Hematopoietic multipotent progenitor cell treated with erythropoietin and hydrocortisone succinate and interleukin-3 and kit ligand, for 17 days (in vitro differentiated cells): ENCODE measurements around the gene MSH6.

Experiments used
- DNase-seq: peaks from one replicate; pipeline ENCODE4 v3.0.0-alpha.2; 2015; ENCODE audit warnings: low spot score

The MSH6 gene, protein sequence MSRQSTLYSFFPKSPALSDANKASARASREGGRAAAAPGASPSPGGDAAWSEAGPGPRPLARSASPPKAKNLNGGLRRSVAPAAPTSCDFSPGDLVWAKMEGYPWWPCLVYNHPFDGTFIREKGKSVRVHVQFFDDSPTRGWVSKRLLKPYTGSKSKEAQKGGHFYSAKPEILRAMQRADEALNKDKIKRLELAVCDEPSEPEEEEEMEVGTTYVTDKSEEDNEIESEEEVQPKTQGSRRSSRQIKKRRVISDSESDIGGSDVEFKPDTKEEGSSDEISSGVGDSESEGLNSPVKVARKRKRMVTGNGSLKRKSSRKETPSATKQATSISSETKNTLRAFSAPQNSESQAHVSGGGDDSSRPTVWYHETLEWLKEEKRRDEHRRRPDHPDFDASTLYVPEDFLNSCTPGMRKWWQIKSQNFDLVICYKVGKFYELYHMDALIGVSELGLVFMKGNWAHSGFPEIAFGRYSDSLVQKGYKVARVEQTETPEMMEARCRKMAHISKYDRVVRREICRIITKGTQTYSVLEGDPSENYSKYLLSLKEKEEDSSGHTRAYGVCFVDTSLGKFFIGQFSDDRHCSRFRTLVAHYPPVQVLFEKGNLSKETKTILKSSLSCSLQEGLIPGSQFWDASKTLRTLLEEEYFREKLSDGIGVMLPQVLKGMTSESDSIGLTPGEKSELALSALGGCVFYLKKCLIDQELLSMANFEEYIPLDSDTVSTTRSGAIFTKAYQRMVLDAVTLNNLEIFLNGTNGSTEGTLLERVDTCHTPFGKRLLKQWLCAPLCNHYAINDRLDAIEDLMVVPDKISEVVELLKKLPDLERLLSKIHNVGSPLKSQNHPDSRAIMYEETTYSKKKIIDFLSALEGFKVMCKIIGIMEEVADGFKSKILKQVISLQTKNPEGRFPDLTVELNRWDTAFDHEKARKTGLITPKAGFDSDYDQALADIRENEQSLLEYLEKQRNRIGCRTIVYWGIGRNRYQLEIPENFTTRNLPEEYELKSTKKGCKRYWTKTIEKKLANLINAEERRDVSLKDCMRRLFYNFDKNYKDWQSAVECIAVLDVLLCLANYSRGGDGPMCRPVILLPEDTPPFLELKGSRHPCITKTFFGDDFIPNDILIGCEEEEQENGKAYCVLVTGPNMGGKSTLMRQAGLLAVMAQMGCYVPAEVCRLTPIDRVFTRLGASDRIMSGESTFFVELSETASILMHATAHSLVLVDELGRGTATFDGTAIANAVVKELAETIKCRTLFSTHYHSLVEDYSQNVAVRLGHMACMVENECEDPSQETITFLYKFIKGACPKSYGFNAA (N-terminal part only)

DNA sequence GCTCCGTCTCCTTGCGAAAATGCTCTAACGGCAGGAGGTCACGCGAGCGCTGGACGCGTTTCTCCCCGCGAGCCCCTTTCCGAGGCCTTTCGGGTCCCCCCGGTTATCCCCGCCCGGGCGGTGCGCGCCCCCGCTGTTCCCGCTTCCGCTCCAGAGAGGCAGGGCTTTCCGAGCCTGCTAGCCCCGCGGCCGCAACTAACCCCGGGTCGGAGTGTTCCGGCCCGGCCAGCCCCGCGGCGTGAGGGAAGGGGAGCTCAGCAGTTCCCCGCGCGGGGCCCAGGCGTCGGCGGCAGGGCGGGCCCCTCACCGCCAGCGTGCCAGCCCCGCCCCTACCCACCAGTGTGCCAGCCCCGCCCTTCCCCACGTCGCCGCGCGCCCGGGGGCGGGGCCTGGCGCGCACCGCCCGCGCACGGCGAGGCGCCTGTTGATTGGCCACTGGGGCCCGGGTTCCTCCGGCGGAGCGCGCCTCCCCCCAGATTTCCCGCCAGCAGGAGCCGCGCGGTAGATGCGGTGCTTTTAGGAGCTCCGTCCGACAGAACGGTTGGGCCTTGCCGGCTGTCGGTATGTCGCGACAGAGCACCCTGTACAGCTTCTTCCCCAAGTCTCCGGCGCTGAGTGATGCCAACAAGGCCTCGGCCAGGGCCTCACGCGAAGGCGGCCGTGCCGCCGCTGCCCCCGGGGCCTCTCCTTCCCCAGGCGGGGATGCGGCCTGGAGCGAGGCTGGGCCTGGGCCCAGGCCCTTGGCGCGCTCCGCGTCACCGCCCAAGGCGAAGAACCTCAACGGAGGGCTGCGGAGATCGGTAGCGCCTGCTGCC, at the start of gene MSH6:
Gene MSH6, plus strand, starts transcription at position 475 of the 815 bp plus-strand sequence. Its CDS starts 89 bp downstream, at position 564.
- DNase-seq: peak; percentile 87

- no peak for DNase-seq
These were observed 47.6 kb upstream of the MSH6 start for GRCh38 chr2:47735136-47735869.

- no peak for DNase-seq
These were observed 47.0 kb upstream of the MSH6 start for GRCh38 chr2:47735912-47736311.

DNA sequence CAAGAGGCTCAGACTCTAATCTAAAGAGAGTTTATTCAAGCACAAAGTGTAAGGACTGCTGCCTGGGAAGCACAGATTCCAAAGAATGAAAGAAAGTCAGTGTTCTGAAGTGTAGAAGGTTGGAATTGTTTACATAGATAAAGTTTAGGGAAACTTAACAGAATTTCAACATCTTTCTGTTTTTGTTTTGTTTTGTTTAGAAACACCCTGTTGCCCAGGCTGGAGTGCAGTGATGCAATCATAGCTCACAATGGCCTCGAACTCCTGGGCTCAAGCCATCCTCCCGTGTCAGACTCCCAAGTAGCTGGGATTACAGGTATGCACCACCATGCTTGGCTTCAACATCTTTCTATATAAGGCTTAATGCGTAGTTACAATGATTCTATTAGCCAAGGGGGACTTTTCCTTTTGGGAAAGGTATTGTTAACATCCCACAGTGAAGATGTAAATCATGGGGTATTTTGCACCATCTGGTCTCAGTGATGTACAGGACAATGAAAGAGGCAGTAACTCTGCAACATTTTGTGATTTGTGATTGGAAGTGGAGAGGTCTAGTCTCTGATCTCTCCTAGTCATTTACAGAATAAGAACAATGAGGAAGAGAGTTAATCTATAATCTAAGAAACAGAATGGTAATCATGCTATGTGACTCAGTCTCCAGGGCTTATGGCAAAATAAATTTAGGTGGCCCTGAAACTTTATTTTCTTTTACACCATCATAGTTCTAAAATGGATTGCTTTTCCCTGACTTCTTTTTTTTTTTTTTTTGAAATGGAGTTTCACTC, 45.6 kb upstream of the MSH6 start:
- DNase-seq: no peak

DNA sequence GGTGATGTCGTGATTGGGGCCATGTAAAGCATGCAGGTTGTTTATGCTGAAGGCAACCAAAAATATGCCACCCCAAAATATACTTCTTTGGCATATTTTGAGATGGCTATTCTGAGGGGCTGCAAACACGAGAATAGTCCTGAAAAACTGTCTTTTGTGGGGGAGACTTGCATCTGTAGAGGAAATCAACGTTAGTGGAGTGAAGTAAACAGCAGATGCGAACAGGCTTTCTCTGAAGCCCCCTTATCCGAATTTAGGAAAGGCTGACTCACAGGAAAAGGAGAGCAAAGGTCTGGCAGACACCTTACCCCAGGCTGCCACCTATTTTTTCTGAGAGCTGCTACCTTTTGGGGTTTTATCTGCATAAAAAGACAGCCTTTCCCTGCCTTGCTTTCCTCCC, 44.6 kb upstream of the MSH6 start:
- DNase-seq: no peak

DNA sequence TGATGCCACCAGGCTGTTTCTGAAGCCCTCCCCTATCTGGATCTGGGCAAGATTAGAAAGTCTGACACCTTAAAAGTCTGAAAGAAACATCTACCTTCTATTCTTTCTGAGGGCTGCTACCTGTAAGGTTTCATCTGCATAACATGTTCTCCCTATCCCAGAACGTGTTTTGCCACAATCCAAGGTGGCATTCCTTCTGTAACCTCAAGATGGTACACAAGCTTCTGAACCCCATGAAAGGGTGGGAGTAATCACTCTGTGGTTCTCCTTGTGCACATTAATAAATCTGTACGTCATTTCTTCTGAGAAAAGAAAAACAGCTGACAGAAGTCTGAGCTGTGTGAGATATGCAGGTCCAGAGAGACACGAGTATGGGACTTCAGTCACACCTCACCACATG, 41.8 kb upstream of the MSH6 start:
- no peak for DNase-seq

- DNase-seq: no peak
These were observed 41.3 kb upstream of the MSH6 start for GRCh38 chr2:47741637-47742036.

GRCh38 chr2:47744074-47744473, 38.9 kb upstream of the MSH6 start:
- no peak for DNase-seq

DNA sequence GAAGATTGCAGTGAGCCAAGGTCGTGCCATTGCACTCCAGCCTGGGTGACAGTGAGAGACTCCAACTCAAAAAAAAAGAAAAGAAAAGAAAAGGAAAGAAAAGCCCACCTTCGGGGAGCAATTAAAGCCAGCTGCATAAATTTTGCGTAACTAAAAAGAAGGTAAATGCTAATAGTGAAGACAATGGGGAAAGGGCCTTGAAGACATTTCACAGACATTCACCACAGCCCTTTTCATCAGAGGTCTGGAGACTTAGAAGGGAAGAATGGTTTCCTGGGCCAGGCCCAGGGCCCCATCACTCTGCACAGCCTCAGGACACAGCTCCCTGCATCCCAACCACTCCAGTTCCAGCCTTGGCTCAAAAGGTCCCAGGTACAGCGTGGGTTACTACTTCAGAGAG, 35.1 kb upstream of the MSH6 start:
- DNase-seq: no peak

GRCh38 chr2:47751856-47752414, 31.0 kb upstream of the MSH6 start:
- DNase-seq: no peak

DNA sequence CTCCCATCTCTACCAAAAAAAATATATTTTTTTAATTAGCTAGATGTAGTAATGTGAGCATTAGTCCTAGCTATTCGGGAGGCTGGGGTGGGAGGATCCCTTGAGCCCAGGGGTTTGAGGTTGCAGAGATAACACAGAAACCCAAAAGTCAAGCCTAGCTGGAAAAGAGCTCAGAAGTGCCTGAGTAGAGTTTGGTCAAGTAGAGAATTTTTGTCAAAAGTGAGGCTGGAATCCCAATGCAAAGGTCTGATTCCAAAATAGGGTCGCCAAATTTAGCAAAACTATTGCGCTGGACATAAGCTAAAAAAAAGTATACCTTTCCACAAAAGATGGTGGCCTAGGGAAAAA, 15.5 kb upstream of the MSH6 start:
- DNase-seq: no peak

- peak; percentile 64 for DNase-seq
These were observed 14.9 kb upstream of the MSH6 start for GRCh38 chr2:47767880-47768609.

DNA sequence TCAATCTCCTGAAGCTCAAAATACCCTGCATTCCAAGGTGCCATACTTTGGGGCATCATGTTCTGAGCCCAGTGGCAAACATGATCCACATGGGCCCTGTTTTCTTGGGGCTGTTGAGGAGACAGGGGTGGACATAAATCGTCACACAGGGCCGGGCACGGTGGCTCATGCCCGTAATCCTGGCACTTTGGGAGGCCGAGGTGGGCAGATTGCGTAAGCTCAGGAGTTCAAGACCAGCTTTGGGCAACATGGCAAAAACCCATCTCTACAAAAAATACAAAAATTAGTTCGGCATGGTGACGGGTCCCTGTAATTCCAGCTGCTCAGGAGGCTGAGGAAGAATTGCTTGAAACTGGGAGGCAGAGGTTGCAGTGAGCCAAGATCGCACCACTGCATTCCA, 13.6 kb upstream of the MSH6 start:
- no peak for DNase-seq

DNA sequence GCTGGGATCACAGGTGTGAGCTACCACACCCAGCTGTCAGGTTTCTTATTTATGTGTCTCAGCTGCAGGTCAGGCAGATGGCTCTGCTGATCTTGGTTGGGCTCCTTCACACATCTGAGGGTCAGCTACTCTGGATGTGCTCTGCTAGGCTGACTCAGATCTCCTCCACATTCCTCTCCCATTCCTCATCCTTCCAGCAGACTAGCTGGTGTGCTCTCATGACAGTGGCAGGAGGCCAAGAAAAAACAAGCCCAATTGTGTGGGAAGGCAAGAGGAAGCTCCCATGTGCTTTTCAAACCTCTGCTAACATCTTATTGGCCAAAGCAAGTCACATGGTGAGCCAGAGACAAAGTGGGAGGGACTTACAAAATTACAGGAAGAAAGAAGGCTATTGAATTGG, 11.7 kb upstream of the MSH6 start:
- no peak for DNase-seq

DNA sequence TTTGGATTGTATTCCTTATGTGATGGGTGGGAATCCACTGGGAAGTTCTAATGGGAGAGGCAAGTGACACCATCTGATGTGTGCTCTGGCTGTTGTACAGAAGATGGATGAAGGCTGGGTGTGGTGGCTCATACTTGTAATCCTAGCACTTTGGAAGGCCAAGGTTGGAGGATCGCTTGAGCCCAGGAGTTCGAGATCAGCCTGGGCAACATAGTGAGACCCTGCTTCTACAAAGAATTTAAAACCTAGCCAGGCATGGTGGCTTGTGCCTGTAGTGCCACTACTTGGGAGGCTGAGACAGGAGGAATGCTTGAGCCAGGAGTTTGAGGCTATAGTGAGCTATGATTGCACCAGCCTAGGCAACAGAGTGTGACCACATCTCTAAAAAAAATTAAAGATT, 10.6 kb upstream of the MSH6 start:
- DNase-seq: no peak

GRCh38 chr2:47774567-47774966, 8.4 kb upstream of the MSH6 start:
- DNase-seq: no peak

- no peak for DNase-seq
These were observed 5.5 kb upstream of the MSH6 start for GRCh38 chr2:47777277-47777937.

- no peak for DNase-seq
These were observed 4.1 kb upstream of the MSH6 start for GRCh38 chr2:47778698-47779425.
